HG02840 (cell line): Measurements from ENCODE around the gene COL25A1.
"Not testable (repeated sequence)": the region's sequence is repeated elsewhere in the genome, so short reads cannot be mapped to it uniquely, and the experiment has no call there.

ENCODE experiments used
- ATAC-seq: cut with Tn5 transposase; IDR thresholded peaks from one replicate; pipeline ENCODE4 v1.9.1; 2021; ENCODE audit warnings: mild to moderate bottlenecking, moderate library complexity, moderate number of reproducible peaks; ENCODE audit not compliant: unreplicated experiment, low FRiP score

Gene COL25A1

GRCh38 chr4:108933925-108934324, 368.5 kb downstream of the COL25A1 start:
- not testable (repeated sequence) for ATAC-seq

- ATAC-seq: no peak
Observed at GRCh38 chr4:108933046-108933445, 369.4 kb downstream of the COL25A1 start.

GRCh38 chr4:108931926-108932325, 370.5 kb downstream of the COL25A1 start:
- no peak for ATAC-seq

- ATAC-seq: no peak
Observed at GRCh38 chr4:108930186-108930585, 372.3 kb downstream of the COL25A1 start.

GRCh38 chr4:108926781-108927180, 375.7 kb downstream of the COL25A1 start:
- ATAC-seq: no peak

GRCh38 chr4:108926061-108926460, 376.4 kb downstream of the COL25A1 start:
- no peak for ATAC-seq

GRCh38 chr4:108922191-108922590, 380.3 kb downstream of the COL25A1 start:
- ATAC-seq: no peak

GRCh38 chr4:108920395-108921087, 381.9 kb downstream of the COL25A1 start:
- ATAC-seq: no peak

GRCh38 chr4:108919226-108919893, 383.1 kb downstream of the COL25A1 start:
- no peak for ATAC-seq

- no peak for ATAC-seq
Observed at GRCh38 chr4:108917255-108917654, 385.2 kb downstream of the COL25A1 start.

GRCh38 chr4:108916638-108917037, 385.8 kb downstream of the COL25A1 start:
- ATAC-seq: no peak

GRCh38 chr4:108906866-108907367, 395.5 kb downstream of the COL25A1 start:
- ATAC-seq: no peak

GRCh38 chr4:108906006-108906405, 396.5 kb downstream of the COL25A1 start:
- ATAC-seq: no peak

GRCh38 chr4:108903464-108904221, 398.8 kb downstream of the COL25A1 start:
- ATAC-seq: no peak

GRCh38 chr4:108902769-108903168, 399.7 kb downstream of the COL25A1 start:
- no peak for ATAC-seq

GRCh38 chr4:108901291-108901690, 401.2 kb downstream of the COL25A1 start:
- no peak for ATAC-seq

GRCh38 chr4:108900018-108900580, 402.4 kb downstream of the COL25A1 start:
- no peak for ATAC-seq

- ATAC-seq: no peak
Observed at GRCh38 chr4:108893468-108893867, 409.0 kb downstream of the COL25A1 start.

GRCh38 chr4:108891896-108892590, 410.4 kb downstream of the COL25A1 start:
- ATAC-seq: no peak

GRCh38 chr4:108890484-108890881, 412.0 kb downstream of the COL25A1 start:
- ATAC-seq: no peak
